HEK293 (cell line): Measurements from ENCODE around the gene TRAPPC6A.

Source experiments
- CTCF ChIA-PET: fragments of 350-600 bp; formaldehyde crosslinking; extraction: SDS; loops from one replicate; lab custom pipeline; 2021; ENCODE audit warnings: antibody characterized with exemption; lab: Yijun Ruan, JAX
- POLR2A ChIA-PET: fragments of 300-600 bp; formaldehyde crosslinking; extraction: SDS; loops from one replicate; lab custom pipeline; 2020; ENCODE audit warnings: antibody characterized with exemption, inconsistent platforms; lab: Yijun Ruan, JAX
- H3K27ac ChIP-seq: fragments of 200-500 bp; sonication (Bioruptor generic); 2 replicates; pipeline ENCODE4 v1.5.1; 2014; ENCODE audit warnings: low read depth, low read length, control low read depth, inconsistent platforms; ENCODE audit errors: extremely low read depth
- H3K36me3 ChIP-seq, 2 experiments: fragments of 200-500 bp in 1 of 2; sonication (Bioruptor generic) in 1 of 2; 1 replicate in 1 of 2; 2 replicates in 1 of 2; pipeline ENCODE4 v1.5.1; 2014 to 2017; ENCODE audit warnings: inconsistent platforms in 2 of 2, low read length in 2 of 2; ENCODE audit not compliant: control insufficient read depth in 2 of 2, insufficient read depth in 1 of 2
- H3K4me1 ChIP-seq: fragments of 200-500 bp; sonication (Bioruptor generic); 2 replicates; pipeline ENCODE4 v1.5.1; 2014; ENCODE audit warnings: mild to moderate bottlenecking, low read length, inconsistent platforms; ENCODE audit not compliant: control insufficient read depth, insufficient read depth
- H3K4me3 ChIP-seq: 2 replicates; pipeline ENCODE4 v1.5.1; 2011; ENCODE audit warnings: low read depth, mild to moderate bottlenecking, control low read depth, low read length, moderate library complexity
- H3K9me3 ChIP-seq: fragments of 200-500 bp; sonication (Bioruptor generic); 2 replicates; pipeline ENCODE4 v1.5.1; 2014; ENCODE audit warnings: low read depth, low read length, inconsistent platforms; ENCODE audit not compliant: control insufficient read depth, insufficient read depth
- KLF9 ChIP-seq: fragments of 450-650 bp; formaldehyde crosslinking; IDR thresholded peaks from 2 replicates; pipeline ENCODE4 v1.5.1; 2016; ENCODE audit warnings: missing biosample characterization, missing genetic modification characterization, low read depth
- OVOL3 ChIP-seq: fragments of 450-650 bp; formaldehyde crosslinking; IDR thresholded peaks from 2 replicates; pipeline ENCODE4 v1.5.1; 2016; ENCODE audit warnings: missing biosample characterization, missing genetic modification characterization
- PATZ1 ChIP-seq: fragments of 450-650 bp; formaldehyde crosslinking; IDR thresholded peaks from 2 replicates; pipeline ENCODE4 v1.5.1; 2016; ENCODE audit warnings: missing biosample characterization, missing genetic modification characterization
- YY1 ChIP-seq: fragments of 450-650 bp; formaldehyde crosslinking; IDR thresholded peaks from 2 replicates; pipeline ENCODE4 v1.5.1; 2018; ENCODE audit warnings: missing biosample characterization, missing genetic modification characterization
- YY2 ChIP-seq: fragments of 450-650 bp; formaldehyde crosslinking; IDR thresholded peaks from 2 replicates; pipeline ENCODE4 v1.5.1; 2016; ENCODE audit warnings: missing biosample characterization, missing genetic modification characterization
- ZBTB21 ChIP-seq: fragments of 450-650 bp; formaldehyde crosslinking; IDR thresholded peaks from 2 replicates; pipeline ENCODE4 v1.5.1; 2017; ENCODE audit warnings: missing biosample characterization, missing genetic modification characterization
- ZNF121 ChIP-seq: fragments of 450-650 bp; formaldehyde crosslinking; IDR thresholded peaks from 2 replicates; pipeline ENCODE4 v1.5.1; 2016; ENCODE audit warnings: missing biosample characterization, missing genetic modification characterization
- ZNF155 ChIP-seq: fragments of 450-650 bp; formaldehyde crosslinking; IDR thresholded peaks from 2 replicates; pipeline ENCODE4 v1.5.1; 2016; ENCODE audit warnings: missing biosample characterization, missing genetic modification characterization
- ZNF184 ChIP-seq: fragments of 450-650 bp; IDR thresholded peaks from 2 replicates; pipeline ENCODE4 v1.5.1; 2018; ENCODE audit warnings: missing biosample characterization, mild to moderate bottlenecking, missing genetic modification characterization
- ZNF2 ChIP-seq: fragments of 450-650 bp; formaldehyde crosslinking; IDR thresholded peaks from 2 replicates; pipeline ENCODE4 v1.5.1; 2016; ENCODE audit warnings: missing biosample characterization, missing genetic modification characterization
- ZNF221 ChIP-seq: fragments of 450-650 bp; formaldehyde crosslinking; IDR thresholded peaks from 2 replicates; pipeline ENCODE4 v1.5.1; 2017; ENCODE audit warnings: missing biosample characterization, missing genetic modification characterization, borderline replicate concordance
- ZNF26 ChIP-seq: fragments of 450-650 bp; formaldehyde crosslinking; IDR thresholded peaks from 2 replicates; pipeline ENCODE4 v1.5.1; 2016; ENCODE audit warnings: missing biosample characterization, missing genetic modification characterization
- ZNF302 ChIP-seq: fragments of 450-650 bp; formaldehyde crosslinking; IDR thresholded peaks from 2 replicates; pipeline ENCODE4 v1.5.1; 2016; ENCODE audit warnings: missing biosample characterization, missing genetic modification characterization, low read depth
- ZNF426 ChIP-seq: fragments of 450-650 bp; formaldehyde crosslinking; IDR thresholded peaks from 2 replicates; pipeline ENCODE4 v1.5.1; 2017; ENCODE audit warnings: missing biosample characterization, missing genetic modification characterization, mild to moderate bottlenecking, inconsistent platforms, moderate library complexity
- ZNF521 ChIP-seq: fragments of 450-650 bp; formaldehyde crosslinking; IDR thresholded peaks from 2 replicates; pipeline ENCODE4 v1.5.1; 2017; ENCODE audit warnings: missing biosample characterization, mild to moderate bottlenecking, missing genetic modification characterization
- ZNF529 ChIP-seq: fragments of 450-650 bp; formaldehyde crosslinking; IDR thresholded peaks from 2 replicates; pipeline ENCODE4 v1.5.1; 2017; ENCODE audit warnings: missing genetic modification characterization, missing biosample characterization; ENCODE audit not compliant: insufficient replicate concordance
- ZNF530 ChIP-seq: fragments of 450-650 bp; formaldehyde crosslinking; IDR thresholded peaks from 2 replicates; pipeline ENCODE4 v1.5.1; 2016; ENCODE audit warnings: low read depth, missing biosample characterization, missing genetic modification characterization
- ZNF558 ChIP-seq: fragments of 450-650 bp; formaldehyde crosslinking; IDR thresholded peaks from 2 replicates; pipeline ENCODE4 v1.5.1; 2016; ENCODE audit warnings: missing biosample characterization, missing genetic modification characterization
- ZNF645 ChIP-seq: fragments of 450-650 bp; formaldehyde crosslinking; IDR thresholded peaks from 2 replicates; pipeline ENCODE4; 2016; ENCODE audit warnings: missing biosample characterization, missing genetic modification characterization
- ZNF654 ChIP-seq: fragments of 450-650 bp; formaldehyde crosslinking; IDR thresholded peaks from 2 replicates; pipeline ENCODE4 v1.5.1; 2016; ENCODE audit warnings: low read depth, missing biosample characterization, missing genetic modification characterization
- ZNF792 ChIP-seq: fragments of 450-650 bp; formaldehyde crosslinking; IDR thresholded peaks from 2 replicates; pipeline ENCODE4 v1.5.1; 2016; ENCODE audit warnings: missing biosample characterization, missing genetic modification characterization
- TF ChIP-seq, protein P1 (sequence below): fragments of 450-650 bp; formaldehyde crosslinking; IDR thresholded peaks from 2 replicates; pipeline ENCODE4 v1.5.1; 2017; ENCODE audit warnings: missing biosample characterization, missing genetic modification characterization

TRAPPC6A gene

DNA sequence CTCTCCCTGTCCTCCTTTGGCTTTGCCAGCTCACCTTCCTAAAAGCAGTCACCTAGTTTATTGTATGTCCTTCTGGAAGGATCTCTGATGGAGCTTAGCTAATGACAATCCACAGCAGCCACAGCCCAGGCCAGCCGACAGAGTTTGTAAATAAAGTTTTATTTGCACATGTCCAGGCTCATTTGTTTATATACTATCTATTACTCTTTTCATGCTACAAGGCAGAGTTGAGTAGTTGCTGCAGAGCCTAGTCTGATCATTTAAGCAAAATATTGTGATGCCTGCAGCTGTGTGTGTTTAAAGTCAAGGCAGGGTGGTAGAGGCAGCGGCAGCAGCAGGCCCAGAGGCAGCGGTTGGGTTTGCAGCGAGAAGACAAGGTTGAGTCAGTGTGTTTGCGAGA, 49.9 kb downstream of the TRAPPC6A start:
- POLR2A ChIA-PET, result no interaction called here
- Histone ChIP-seq H3K9me3 (no peaks in the 10 kb centered on the region), H3K4me3 (no peak overlapping the region), H3K27ac (0 out of 2 replicates have a peak overlapping the region, but pooled peaks have one; percentile 6), H3K36me3 (peaks cover 0 to 3% of the 10 kb centered on the region in 2 experiments; a peak in 2 of 3 replicates), H3K4me1 (peaks cover 12% of the 10 kb centered on the region)
- CTCF ChIA-PET, result interaction anchor here (0.6 to 1.4 kb wide), 4 partner anchors 16 to 492 kb away, joined by 3 read pairs; no protein-coding TSS in a partner anchor
- TF ChIP-seq ZNF2 (tag by site-specific recombination) (no peak), ZNF184 (tag by site-specific recombination) (no peak), ZNF654 (tag by site-specific recombination) (no peak), YY2 (tag by site-specific recombination) (no peak), PATZ1 (no peak), ZNF645 (no peak)

DNA sequence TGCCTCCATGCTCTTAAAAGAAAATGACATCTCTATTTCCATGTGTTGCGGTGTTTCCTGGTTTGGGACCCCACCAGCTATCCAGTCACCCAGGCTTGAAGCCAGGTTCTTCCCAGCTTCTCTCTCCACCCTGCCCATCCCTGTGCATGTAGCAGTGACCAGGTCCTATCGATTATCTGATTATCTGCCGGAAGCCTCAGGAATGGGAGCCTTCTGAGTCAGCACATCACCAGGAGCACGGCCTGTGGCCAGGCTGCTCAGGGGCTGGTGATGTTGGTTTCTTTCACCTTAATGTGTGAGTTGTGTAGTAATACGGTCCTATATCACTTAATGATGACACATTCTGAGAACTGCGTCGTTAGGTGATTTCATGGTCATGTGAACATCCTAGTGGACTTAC, 51.4 kb downstream of the TRAPPC6A start:
- CTCF ChIA-PET, result interaction anchor here (0.6 to 4.2 kb wide), 21 partner anchors 9 to 212 kb away, joined by 3 to 30 read pairs (median 5); partner anchors contain the start of genes PPP1R37 and ZNF296
- Histone ChIP-seq H3K4me3 (no peak overlapping the region), H3K4me1 (peaks cover 13% of the 10 kb centered on the region), H3K27ac (no peak overlapping the region), H3K36me3 (peaks cover 0 to 3% of the 10 kb centered on the region in 2 experiments; a peak in 1 of 3 replicates), H3K9me3 (no peaks in the 10 kb centered on the region)
- TF ChIP-seq ZNF26 (tag by site-specific recombination) (no peak), ZBTB21 (tag by site-specific recombination) (no peak), ZNF221 (tag by site-specific recombination) (no peak), ZNF302 (tag by site-specific recombination) (no peak), ZNF121 (tag by site-specific recombination) (no peak), ZNF792 (tag by site-specific recombination) (no peak), ZNF558 (tag by site-specific recombination) (no peak), ZNF426 (tag by site-specific recombination) (no peak), YY1 (tag by site-specific recombination) (no peak), ZNF530 (tag by site-specific recombination) (no peak), ZNF654 (tag by site-specific recombination) (no peak), ZNF521 (tag by site-specific recombination) (no peak), ZNF155 (tag by site-specific recombination) (no peak), OVOL3 (tag by site-specific recombination) (no peak), ZNF529 (no peak), KLF9 (tag by site-specific recombination) (no peak)
- TF ChIP-seq, protein P1, sequence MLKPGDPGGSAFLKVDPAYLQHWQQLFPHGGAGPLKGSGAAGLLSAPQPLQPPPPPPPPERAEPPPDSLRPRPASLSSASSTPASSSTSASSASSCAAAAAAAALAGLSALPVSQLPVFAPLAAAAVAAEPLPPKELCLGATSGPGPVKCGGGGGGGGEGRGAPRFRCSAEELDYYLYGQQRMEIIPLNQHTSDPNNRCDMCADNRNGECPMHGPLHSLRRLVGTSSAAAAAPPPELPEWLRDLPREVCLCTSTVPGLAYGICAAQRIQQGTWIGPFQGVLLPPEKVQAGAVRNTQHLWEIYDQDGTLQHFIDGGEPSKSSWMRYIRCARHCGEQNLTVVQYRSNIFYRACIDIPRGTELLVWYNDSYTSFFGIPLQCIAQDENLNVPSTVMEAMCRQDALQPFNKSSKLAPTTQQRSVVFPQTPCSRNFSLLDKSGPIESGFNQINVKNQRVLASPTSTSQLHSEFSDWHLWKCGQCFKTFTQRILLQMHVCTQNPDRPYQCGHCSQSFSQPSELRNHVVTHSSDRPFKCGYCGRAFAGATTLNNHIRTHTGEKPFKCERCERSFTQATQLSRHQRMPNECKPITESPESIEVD, result no peak
- POLR2A ChIA-PET, result interaction anchor here (3.2 kb wide), 1 partner anchor 34 kb away, joined by 13 read pairs; the partner anchor contains the start of gene PPP1R37
